HL-60 (cell line): ENCODE measurements around the gene KLF1.
"Not testable (repeated sequence)": the region's sequence is repeated elsewhere in the genome, so short reads cannot be mapped to it uniquely, and the experiment has no call there.

Experiments used
- CTCF ChIP-seq: IDR thresholded peaks from one replicate; pipeline ENCODE4 v1.5.1; 2011; ENCODE audit warnings: low read length, control low read depth, inconsistent platforms; ENCODE audit not compliant: insufficient read depth
- REST ChIP-seq: IDR thresholded peaks from 2 replicates; pipeline ENCODE4 v1.6.1; 2012; ENCODE audit warnings: low read depth; ENCODE audit not compliant: insufficient replicate concordance

DNA sequence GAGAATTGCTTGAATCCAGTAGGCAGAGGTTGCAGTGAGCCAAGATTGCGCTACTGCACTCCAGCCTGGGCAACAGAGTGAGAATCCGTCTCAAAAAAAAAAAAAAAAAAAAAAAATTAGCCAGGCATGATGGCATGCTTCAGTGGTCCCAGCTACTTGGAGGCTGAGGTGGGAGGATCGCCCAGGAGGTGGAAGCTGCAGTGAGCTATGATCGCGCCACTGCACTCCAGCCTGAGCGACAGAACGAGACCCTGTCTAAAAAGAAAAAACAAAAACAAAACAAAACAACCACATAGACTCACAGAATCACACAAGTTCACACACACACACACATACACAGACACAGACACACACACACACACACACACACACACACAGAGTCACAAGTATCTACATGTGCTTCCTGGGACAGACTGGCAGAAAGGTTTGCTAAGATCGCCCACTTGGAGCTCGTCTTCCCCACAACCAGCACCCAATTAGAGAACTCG lies 3.3 kb upstream of the KLF1 start:
- not testable (repeated sequence) for TF ChIP-seq CTCF, REST
